Measurements from ENCODE around the gene SLC13A3.
"Not testable (repeated sequence)": the region's sequence is repeated elsewhere in the genome, so short reads cannot be mapped to it uniquely, and the experiment has no call there.

Gene SLC13A3

DNA sequence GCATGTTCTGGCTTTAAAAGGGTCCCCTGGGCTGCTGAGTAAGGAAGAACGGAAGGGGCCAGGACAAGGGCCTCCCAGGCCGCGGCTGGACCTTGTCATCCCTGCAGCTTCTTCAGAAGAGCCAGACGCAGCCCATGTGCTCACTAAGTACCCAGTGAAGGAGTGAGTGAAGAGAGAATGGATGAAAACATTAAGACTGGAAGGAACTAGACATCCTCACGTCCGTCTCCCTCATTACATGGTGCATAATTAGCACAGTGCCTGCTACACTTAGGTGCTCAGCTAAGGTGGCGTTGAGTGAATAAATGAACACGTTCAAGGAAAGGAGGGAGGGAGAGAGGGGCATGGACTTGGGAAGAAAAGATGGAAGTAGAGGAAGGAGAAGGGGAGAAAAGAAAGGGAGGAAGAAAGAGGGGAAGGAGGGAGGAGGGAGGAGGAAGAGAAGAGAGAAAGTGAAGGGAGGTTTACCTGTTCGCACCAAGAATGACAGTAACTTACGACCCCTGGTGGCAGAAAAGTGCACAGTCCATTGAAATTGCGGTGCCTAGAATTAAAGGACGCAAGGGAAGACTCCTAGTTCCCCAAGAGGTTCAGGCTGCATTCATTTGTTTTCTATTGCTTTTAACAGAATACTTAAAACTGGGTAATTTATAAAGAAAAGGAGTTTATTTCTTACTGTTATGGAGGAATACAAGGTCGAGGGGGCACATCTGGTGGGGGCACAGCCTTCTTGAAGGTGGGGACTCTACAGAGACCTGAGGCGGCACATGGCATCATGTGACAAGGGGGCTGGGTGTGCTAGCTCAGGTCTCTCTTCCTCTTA, 30.0 kb upstream of the SLC13A3 start:
- peak; percentile 70 for DNase-seq (ENCODE audit: low spot score)

DNA sequence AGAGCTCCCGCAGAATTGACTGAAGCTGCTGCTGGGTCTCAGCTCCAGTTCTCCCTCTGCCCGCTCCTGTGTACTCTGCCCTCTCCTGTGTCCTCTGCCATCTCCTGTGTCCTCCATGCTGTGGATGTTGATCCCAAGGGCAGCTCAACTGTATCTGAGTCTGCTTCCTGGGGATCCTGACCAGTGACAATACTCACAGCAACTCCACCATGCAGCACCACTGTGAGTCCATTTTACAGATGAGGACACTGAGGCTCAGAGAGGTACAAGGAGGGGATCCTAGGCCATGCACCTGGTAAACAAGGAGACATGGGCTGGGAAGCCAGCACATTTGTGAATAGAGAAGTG, 29.4 kb upstream of the SLC13A3 start:
- DNase-seq (ENCODE audit: low spot score) = no peak

DNA sequence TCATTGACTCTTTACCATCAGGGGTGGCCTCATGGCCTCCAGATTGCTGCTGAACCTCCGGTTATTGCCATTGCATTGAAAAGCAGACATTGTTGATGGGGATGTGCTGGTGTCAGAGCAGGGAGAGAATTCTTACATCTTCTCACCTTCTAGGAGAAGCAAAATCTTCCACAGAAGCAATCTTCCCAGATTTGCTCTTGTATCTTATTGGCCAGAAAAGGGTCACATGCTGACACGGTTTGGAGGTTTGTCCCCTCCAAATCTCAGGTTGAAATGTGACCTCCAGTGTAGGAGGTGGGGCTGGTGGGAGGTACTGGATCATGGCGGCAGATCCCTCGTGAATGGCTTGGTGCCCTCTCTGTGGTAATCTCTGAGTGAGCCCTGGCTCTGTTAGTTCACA, 27.3 kb upstream of the SLC13A3 start:
- no peak for DNase-seq (ENCODE audit: low spot score)

DNA sequence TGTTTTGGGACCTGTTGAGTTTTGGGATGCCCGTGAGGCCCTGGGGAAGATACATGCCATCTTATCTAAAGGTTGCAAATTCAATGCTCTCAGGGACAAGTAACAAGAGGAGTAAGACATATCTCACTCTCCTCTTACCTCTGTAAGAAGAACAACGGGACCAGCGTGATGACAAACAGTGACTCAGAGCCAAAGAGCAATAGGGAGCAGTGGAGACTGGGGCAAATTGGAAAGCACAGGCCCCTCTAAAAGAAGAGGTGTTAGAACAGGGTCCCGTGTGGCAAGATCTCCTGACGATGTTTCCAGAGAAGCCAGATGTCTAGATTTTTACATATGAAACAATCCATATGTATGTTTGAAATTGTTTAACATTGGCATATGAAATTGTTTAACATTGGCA, 26.3 kb upstream of the SLC13A3 start:
- DNase-seq (ENCODE audit: low spot score) = no peak

DNA sequence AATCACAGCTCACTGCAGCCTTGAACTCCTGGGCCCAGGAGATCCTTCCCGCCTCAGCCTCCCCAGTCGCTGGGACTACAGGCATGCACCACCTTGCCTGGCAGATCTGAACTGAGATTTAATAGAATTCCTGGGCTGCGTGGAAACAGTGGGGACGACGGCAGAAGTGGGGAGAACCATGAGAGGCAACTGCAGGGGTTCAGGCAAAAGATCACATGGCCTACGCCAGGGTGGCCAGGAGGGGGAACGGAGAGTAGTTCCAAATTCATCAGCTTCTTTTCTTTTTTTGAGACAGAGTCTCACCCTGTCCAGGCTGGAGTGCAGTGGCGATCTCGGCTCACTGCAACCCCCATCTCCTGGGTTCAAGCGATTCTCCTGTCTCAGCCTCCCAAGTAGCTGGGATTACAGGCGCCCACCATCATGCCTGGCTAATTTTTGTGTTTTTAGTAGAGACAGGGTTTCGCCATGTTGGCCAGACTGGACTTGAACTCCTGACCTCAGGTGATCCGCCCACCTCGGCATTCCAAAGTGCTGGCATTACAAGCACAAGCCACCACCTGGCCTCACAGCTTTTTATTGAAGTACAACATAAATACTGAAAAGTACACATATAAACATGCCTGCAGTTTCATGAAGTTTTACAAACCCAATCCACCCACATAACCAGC, 25.5 kb upstream of the SLC13A3 start:
- not testable (repeated sequence) for DNase-seq (ENCODE audit: low spot score)

DNA sequence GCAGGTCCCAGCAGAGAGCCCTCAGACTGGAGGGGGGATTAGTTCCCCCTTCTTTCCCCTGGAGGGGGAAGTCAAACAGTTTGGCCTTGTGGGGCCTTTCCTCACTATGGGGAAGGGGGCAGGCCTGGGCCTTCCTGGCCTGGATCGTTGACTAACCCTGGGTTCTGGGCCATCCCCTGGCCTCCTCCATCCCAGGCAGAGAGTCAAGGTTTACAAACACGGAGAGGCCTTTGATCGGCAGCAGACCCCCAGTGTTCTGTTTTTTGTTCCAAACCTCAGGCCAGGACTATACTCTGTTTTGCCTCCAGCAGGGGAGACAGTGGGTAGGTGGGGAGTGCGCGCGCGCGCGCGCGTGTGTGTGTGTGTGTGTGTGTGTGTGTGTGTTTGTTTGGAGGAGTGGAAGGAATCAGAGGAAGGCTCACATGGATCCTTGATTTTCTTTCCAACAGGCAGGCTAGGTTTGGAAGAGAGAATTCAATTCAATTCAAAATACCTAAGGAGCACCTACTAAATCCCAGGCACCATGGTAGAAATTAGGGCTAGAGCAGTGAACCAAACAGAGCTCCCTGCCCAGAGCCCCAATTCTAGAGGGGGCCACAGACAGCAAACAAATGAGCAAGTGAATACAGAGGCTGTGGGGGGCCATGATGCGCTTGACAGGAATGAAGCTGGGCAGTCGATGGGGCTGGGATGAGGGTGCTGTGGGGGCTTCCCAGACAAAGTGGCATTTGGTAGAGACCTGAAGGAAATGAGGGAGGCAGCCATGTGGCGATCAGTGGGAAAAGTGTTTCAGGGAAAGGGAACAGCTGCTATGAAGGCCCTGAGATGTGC, 23.2 kb upstream of the SLC13A3 start:
- DNase-seq (ENCODE audit: low spot score) = no peak

DNA sequence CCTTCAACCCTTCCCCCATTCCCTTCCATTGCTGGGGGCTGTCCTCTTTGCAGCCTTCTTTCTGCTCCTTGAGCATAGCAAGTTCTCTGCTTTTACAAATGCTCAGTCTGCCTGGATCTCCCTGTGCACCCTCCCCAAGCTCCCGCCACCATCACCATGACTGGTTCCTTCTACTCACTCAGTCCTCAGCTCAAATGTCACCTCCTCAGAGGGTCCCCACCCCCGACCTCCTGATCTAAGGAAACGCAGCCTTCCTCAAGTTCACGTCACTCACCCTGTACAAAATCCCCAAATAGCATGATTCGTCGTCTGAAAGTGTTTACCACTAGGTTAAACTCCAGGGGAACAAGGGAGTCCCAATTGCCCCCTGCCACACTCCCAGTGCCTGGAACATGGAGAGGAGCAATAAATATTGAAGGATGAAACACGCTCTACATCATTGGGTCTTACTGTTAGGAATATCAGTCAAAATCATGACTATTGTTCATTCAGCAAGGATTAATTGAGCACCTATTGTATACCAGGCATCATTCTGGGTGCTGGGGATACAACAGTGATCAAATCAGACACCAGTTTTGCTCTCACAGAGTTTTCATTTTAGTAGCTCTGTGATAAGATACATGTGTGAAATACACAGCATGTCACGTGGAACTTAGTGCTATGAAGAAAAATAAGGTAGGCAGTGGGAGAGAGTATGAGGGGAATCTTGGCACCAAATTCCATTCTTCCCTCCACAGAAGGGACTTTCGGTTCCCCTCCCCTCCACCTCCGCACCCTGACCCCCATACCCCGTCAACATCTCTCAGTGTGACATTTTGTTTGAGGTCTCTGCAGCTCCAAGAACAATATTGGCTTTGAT, 22.4 kb upstream of the SLC13A3 start:
- no peak for DNase-seq (ENCODE audit: low spot score)

DNA sequence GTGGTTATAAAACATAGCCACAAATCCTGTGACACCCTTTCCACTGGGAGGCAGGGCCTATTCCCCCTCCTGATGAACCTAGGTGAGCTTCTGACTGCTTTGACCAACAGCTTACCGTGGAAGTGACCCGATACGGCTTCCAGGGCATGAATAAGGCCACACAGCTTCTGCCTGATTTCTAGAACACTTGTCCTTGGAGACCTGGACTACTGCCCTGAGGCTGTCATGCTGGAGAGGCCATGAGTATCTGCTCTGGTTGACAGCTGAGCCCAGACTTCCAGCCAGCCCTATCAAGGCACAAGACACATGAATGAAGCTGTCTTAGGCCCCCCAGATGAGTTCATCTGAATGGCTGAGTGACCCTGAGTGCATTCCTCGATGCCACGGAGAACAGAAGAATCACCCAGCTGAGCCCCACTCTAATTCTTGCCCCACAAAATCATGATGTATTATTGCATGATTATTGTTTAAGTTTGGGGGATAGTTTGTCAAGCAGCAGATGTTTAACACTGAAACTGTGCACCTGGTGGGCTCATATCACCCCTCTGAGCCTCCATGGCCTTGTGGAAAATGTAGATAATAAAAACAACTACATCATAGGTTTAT, 21.4 kb upstream of the SLC13A3 start:
- no peak for DNase-seq (ENCODE audit: low spot score)

DNA sequence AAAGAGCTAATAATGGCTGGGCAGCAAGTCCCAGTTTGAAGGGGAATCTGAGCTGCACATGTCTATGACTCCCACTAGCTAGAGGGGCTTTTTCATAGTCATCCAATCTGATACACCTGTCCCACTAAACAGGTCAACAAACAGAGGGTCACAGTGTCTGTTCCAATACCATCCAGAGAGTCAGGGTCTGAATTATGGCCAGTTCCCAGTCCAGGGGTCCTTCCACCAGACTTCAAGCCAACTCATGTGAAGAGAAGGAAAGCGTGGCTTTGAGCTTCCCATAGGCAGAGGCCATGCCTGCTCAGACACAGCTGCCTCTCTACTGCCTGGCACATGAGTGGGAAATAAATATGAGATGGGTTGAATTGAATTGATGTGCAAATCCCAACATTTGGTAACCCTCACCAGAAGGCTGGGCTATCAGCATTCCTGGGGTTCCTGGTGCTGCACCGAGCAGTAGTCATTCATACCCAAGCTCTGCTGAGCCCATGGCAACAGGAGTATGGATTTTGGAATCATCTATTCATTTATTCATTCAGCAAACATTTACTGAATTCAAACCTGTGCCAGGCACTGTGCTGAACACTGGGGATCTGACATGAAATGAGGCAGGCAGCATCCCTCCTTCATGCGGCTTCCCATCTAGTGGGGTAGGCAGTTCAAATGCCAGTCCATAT, 20.7 kb upstream of the SLC13A3 start:
- DNase-seq (ENCODE audit: low spot score) = no peak

DNA sequence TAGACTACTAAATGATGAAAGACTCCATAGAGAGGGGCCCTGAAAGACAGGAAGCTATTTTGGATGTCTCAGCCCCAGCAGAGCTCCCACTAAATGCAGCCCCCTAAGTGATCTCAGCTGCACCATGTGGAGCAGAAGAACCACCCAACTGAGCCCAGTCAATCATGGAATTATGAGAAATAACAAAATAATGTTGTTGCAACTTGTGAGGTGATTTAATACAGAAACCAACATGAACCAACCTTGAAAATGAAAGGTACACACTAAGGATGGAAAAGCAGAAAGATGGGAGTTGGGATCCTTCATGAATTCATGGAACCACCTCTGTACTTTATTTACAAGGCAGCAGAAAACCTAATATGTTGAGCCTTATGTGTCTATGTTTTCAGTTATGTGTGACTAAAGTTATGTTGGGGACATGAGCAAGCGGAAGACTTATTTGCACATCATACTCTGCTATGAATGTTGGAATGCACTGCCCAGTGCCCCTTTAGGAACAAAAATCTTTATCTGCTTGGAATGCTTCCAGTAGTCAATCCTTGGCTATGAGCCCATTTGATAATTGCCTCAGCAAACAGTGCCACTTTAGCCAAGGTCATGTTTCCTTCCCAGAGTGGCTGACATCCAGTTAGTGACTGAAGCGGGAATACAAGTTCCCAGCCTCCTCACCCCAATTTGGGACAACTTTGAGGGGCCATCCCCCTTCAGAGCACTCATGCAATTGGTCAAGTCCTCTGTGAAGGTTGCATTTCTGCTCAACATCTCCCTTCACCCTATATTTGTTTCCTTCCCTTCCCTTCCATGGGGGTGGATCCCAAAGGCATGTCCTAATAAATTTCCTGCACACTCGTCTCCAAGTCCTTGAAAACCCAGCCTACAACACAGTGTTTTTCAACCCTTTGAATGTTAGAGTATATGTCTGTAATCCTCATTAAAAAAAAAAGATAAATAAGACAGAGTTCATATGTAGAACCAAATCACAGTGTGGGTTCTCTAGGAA, 19.6 kb upstream of the SLC13A3 start:
- DNase-seq (ENCODE audit: low spot score) = no peak

DNA sequence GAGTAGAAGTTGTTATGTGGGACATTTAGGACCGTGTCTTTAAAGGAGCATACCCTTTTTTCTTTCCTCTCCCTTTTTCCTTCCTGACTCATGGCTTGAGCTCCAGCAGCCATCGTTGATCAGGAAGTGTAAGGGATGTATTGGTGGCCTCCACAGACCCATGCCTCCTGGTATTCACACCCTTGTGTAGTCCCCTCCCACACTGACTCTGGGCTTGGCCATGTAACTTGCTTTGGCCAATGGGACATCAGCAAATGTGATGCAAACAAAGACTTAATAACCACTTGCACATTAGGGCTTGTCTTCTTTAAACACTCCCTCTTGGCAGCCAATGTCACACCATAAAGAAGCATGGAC, 18.9 kb upstream of the SLC13A3 start:
- DNase-seq (ENCODE audit: low spot score) = no peak

DNA sequence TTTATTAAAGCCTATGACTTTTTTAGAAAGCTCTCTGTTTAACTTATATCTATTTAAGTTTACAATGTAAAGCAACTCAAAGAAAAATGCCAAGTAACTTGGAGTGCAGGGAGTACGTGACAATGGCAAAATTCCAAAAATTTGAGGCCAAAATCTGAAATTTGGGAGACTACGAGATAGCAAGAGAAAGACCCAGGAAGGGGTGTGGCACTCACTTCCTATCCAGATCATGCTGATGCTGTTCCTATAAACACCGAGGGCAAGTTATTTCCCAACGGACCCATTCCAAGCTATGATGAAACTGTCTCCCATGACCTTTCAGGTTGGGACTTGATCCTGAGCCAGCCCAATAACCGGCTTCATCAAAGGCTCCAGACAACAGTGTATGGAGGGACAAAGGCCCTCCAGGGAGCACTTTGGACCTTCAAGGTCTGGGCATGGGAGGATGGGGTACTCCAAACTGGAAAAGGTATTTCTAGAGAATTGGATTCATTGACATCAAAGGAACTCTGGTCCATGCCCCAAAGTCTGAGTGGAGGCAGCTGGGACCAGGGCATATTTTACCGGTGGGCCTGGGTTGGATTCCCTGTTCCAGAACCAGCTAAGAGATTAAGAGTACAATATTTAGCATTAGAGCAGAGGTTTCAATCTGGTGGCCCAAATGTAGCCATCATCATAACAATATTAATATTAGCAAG, 15.7 kb upstream of the SLC13A3 start:
- no peak for DNase-seq (ENCODE audit: low spot score)

DNA sequence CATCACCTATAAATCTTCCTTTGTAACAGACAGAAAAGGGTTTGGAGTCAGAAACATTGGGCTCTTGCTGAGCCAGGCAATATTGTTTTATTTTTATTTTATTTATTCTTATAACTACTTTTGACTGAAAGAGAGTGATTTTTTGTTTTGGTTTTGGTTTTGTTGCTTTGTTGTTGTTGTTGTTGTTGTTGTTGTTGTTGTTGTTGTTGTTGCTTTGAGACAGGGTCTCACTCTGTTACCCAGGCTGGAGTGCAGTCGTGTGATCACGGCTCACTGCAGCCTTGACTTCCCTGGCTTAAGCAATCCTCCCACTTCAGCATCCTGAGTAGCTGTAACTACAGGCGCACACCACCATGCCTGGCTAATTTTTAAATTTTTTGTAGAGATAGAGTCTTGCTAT, 15.0 kb upstream of the SLC13A3 start:
- DNase-seq (ENCODE audit: low spot score) = no peak

DNA sequence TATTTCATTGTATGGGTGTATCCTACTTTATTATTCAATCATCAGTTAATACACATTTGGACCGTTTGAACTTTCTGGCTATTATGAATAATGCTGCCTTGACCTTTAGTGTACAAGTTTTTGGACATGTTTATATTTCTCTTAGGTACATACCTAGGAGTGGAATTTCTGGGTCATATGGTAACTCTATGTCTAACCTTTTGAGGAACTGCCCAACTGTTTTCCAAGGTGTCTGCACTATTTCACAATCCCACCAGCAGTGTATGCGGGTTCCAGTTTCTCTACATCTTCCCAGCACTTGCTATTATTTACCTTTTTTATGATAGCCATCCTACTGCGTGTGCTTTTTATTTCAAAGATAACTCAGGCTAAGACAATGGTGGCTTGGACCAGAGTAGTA, 14.3 kb upstream of the SLC13A3 start:
- no peak for DNase-seq (ENCODE audit: low spot score)

DNA sequence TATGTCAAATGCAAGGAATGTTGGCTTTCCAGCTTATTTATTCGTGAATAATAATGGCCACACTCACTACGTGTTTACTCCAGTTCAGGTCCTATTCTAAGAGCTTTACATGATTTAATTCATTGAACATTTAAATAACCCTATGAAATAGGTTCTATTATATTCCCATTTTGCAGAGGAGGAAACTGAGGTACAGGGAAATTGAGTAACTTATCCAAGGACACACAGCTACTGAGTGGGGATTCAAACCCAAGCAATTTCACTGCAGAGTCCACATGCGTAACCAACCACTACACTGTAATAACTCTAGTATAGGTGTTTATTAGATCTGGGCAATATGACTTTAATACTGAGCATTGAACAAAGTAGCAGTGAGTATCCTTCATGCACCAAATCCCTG, 12.3 kb upstream of the SLC13A3 start:
- DNase-seq (ENCODE audit: low spot score) = no peak

DNA sequence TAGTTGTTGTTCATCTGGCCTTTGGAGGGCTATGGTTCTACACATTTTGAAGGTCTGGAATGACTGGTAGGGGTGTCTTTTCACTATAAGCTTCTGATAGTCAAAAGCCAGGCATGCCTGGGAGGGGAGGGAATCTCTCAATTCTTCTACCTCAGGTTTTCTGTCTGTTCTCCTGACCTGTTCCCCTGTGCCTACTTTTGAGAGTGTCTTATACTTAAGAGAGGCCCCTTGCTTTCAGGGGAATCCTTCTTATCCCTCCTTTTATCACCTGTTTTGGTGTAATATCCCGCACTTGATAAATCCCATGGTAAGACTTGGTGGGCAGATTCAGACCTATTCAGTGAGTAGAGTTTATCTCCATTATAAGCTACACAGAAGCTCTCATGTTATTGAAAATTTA, 10.4 kb upstream of the SLC13A3 start:
- no peak for DNase-seq (ENCODE audit: low spot score)

DNA sequence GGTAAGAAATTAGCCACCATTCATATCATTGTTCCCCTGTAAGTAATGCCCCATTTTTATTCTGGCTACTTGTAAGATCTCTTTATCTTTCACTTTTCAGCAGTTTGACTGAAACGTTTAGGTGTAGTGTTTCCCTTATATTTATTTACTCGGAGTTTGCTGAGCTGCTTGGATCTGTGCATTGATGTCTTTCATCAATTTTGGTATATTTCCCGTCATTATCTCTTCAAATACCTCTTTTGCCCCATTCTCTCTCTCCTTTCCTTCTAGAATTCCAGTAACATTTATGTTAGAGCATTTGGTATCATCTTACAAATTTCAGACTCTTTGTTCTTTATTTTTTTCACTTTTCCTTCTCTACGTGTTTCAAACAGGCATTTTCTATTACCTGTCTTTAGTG, 9.2 kb upstream of the SLC13A3 start:
- no peak for DNase-seq (ENCODE audit: low spot score)

DNA sequence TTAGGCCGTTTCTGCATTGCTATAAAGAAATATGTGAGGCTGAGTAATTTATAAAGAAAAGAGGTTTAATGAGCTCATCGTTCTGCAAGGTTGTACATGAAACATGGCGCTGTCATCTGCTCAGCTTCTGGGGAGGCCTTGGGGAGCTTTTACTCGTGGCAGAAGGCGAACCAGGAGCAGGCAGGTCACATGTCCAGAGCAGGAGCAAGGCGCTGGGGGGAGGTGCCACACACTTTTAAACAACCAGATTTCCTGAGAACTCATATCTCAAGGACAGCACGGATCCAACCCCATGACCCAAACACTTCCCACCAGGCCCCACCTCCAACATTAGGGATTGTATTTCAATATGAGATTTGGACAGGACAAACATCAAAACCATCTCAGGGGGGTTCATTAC, 6.4 kb upstream of the SLC13A3 start:
- no peak for DNase-seq (ENCODE audit: low spot score)

DNA sequence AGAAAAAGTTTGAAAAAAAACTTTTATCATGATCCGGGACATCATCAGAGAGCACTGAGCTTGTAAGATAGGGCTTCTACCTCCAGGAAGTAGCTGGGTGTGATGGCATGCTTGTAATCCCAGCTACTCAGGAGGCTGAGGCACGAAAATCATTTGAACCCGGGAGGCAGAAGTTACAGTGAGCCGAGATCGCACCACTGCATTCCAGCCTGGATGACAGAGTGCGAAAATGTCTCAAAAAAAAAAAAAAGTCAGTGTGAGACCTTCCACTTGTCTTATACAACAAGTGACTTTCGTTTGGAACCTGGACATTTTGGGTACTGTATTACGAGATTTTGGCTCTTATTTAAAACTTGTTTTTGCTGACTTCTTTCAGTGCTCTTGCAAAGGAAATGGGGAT, 5.9 kb upstream of the SLC13A3 start:
- DNase-seq (ENCODE audit: low spot score) = no peak

Data from CD4-positive, alpha-beta T cell treated with Interleukin-15 for 4 hours (primary cell).